GM21786 (cell line): ENCODE data around the gene RAB36.

ENCODE experiments used
- ATAC-seq: cut with Tn5 transposase; IDR thresholded peaks from one replicate; pipeline ENCODE4 v1.9.1; 2021; ENCODE audit not compliant: unreplicated experiment

RAB36 gene

GRCh38 chr22:23144932-23145877 is at the start of gene RAB36:
RAB36 (plus strand) TSS chr22:23145477; CDS start chr22:23146617, 1,140 bp downstream.
- ATAC-seq = no peak

GRCh38 chr22:23095733-23096342 is 49.4 kb upstream of the RAB36 start:
- no peak for ATAC-seq

- ATAC-seq = no peak
Observed at GRCh38 chr22:23097412-23098229, 47.7 kb upstream of the RAB36 start.

- no peak for ATAC-seq
Observed at GRCh38 chr22:23098230-23098705, 47.0 kb upstream of the RAB36 start.

- ATAC-seq = no peak
Observed at GRCh38 chr22:23098718-23099530, 46.4 kb upstream of the RAB36 start.

- ATAC-seq = no peak
Observed at GRCh38 chr22:23099531-23099804, 45.8 kb upstream of the RAB36 start.

- no peak for ATAC-seq
Observed at GRCh38 chr22:23100124-23100801, 45.0 kb upstream of the RAB36 start.

- no peak for ATAC-seq
Observed at GRCh38 chr22:23101524-23101923, 43.8 kb upstream of the RAB36 start.

GRCh38 chr22:23102002-23102655 is 43.1 kb upstream of the RAB36 start:
- no peak for ATAC-seq

- ATAC-seq = no peak
Observed at GRCh38 chr22:23102776-23103175, 42.5 kb upstream of the RAB36 start.

GRCh38 chr22:23103199-23103954 is 41.9 kb upstream of the RAB36 start:
- no peak for ATAC-seq

GRCh38 chr22:23104187-23104971 is 40.9 kb upstream of the RAB36 start:
- ATAC-seq = no peak

- no peak for ATAC-seq
Observed at GRCh38 chr22:23105304-23105703, 40.0 kb upstream of the RAB36 start.

GRCh38 chr22:23105919-23106318 is 39.4 kb upstream of the RAB36 start:
- ATAC-seq = no peak

- ATAC-seq = no peak
Observed at GRCh38 chr22:23106344-23106743, 38.9 kb upstream of the RAB36 start.

GRCh38 chr22:23106906-23107367 is 38.3 kb upstream of the RAB36 start:
- no peak for ATAC-seq

GRCh38 chr22:23107487-23108248 is 37.6 kb upstream of the RAB36 start:
- ATAC-seq = no peak
